Mesendoderm (in vitro differentiated cells): Measurements from ENCODE around the gene ABHD17C.

Experiments
- DNase-seq: peaks from one replicate; pipeline ENCODE4 v3.0.0; 2013
- H2AK5ac ChIP-seq: 2 replicates; pipeline ENCODE4 v1.6.1; 2013; ENCODE audit warnings: low read length, inconsistent platforms
- H2BK120ac ChIP-seq: 2 replicates; pipeline ENCODE4 v1.6.1; 2013; ENCODE audit warnings: low read depth, mild to moderate bottlenecking, low read length, moderate library complexity, mixed read lengths
- H2BK15ac ChIP-seq: replicated peaks from 2 replicates; pipeline ENCODE4 v1.6.1; 2013; ENCODE audit warnings: low read depth, mild to moderate bottlenecking, moderate library complexity
- H2BK5ac ChIP-seq: 2 replicates; pipeline ENCODE4 v1.6.1; 2013; ENCODE audit warnings: low read length, inconsistent platforms
- H3K18ac ChIP-seq: 2 replicates; pipeline ENCODE4 v1.6.1; 2013; ENCODE audit warnings: mild to moderate bottlenecking, low read length, mixed read lengths
- H3K23ac ChIP-seq: one replicate; pipeline ENCODE4 v1.6.1; 2013; ENCODE audit warnings: low read length
- H3K27ac ChIP-seq: 2 replicates; pipeline ENCODE4 v1.5.1; 2013; ENCODE audit warnings: low read depth, mild to moderate bottlenecking, inconsistent platforms, low read length, moderate library complexity
- H3K27me3 ChIP-seq: 2 replicates; pipeline ENCODE4 v1.6.1; 2013; ENCODE audit warnings: low read length, control low read depth, mild to moderate bottlenecking, inconsistent platforms; ENCODE audit not compliant: insufficient read depth, poor library complexity
- H3K36me3 ChIP-seq: 2 replicates; pipeline ENCODE4 v1.6.1; 2013; ENCODE audit warnings: low read length, inconsistent platforms; ENCODE audit not compliant: control insufficient read depth, insufficient read depth
- H3K4ac ChIP-seq: one replicate; pipeline ENCODE4 v1.6.1; 2013; ENCODE audit warnings: low read depth, mild to moderate bottlenecking, low read length, moderate library complexity
- H3K4me1 ChIP-seq: 2 replicates; pipeline ENCODE4 v1.6.1; 2013; ENCODE audit warnings: low read depth, low read length, inconsistent platforms; ENCODE audit not compliant: control insufficient read depth
- H3K4me2 ChIP-seq: 2 replicates; pipeline ENCODE4 v1.6.1; 2013; ENCODE audit warnings: low read length
- H3K4me3 ChIP-seq: 2 replicates; pipeline ENCODE4 v1.5.1; 2013; ENCODE audit warnings: mild to moderate bottlenecking, low read length
- H3K56ac ChIP-seq: one replicate; pipeline ENCODE4 v1.6.1; 2013; ENCODE audit warnings: low read length
- H3K79me1 ChIP-seq: 2 replicates; pipeline ENCODE4 v1.6.1; 2013; ENCODE audit warnings: low read length, inconsistent platforms
- H3K79me2 ChIP-seq: 2 replicates; pipeline ENCODE4 v1.6.1; 2013; ENCODE audit warnings: mild to moderate bottlenecking, low read length; ENCODE audit not compliant: control insufficient read depth, insufficient read depth
- H3K9ac ChIP-seq: 2 replicates; pipeline ENCODE4 v1.6.1; 2013; ENCODE audit warnings: low read length, inconsistent platforms
- H4K5ac ChIP-seq: one replicate; pipeline ENCODE4 v1.6.1; 2013; ENCODE audit warnings: low read length
- H4K8ac ChIP-seq: one replicate; pipeline ENCODE4 v1.6.1; 2013; ENCODE audit warnings: low read depth, mild to moderate bottlenecking, control low read depth, low read length, moderate library complexity
- WGBS: extraction: QIAGEN DNeasy Blood & Tissue Kit; methylation state at CpG from one replicate; pipeline ENCODE4 v1.1.7; 2013; ENCODE audit warnings: low lambda C conversion rate, missing lambda C conversion rate; ENCODE audit not compliant: insufficient coverage; ENCODE audit errors: extremely low coverage; 5-methylcytosine and 5-hydroxymethylcytosine counted together

Gene ABHD17C

GRCh38 chr15:80774486-80774885 is 79.4 kb downstream of the ABHD17C start:
- H3K9ac ChIP-seq, result no peak overlapping the region
- no peak overlapping the region for H3K56ac ChIP-seq
- H2BK120ac ChIP-seq, result no peak overlapping the region
- no peak overlapping the region for H3K4me2 ChIP-seq
- H3K79me2 ChIP-seq, result no peaks in the 10 kb centered on the region
- peaks cover 2% of the 10 kb centered on the region for H3K27me3 ChIP-seq
- H3K27ac ChIP-seq, result no peak overlapping the region
- no peaks in the 10 kb centered on the region for H3K4me1 ChIP-seq
- H3K18ac ChIP-seq, result no peak overlapping the region
- no peaks in the 10 kb centered on the region for H3K36me3 ChIP-seq
- DNase-seq, result no peak
- no peak overlapping the region for H2BK15ac ChIP-seq
- no peak overlapping the region for H3K4me3 ChIP-seq
- no peak overlapping the region for H3K4ac ChIP-seq
- WGBS, result no CpG with 5 or more reads among the region's 1 CpG
- H4K5ac ChIP-seq, result no peak overlapping the region
- H4K8ac ChIP-seq, result no peak overlapping the region
- no peak overlapping the region for H2AK5ac ChIP-seq
- no peak overlapping the region for H3K23ac ChIP-seq
- H2BK5ac ChIP-seq, result no peak overlapping the region
- H3K79me1 ChIP-seq, result no peaks in the 10 kb centered on the region

DNA sequence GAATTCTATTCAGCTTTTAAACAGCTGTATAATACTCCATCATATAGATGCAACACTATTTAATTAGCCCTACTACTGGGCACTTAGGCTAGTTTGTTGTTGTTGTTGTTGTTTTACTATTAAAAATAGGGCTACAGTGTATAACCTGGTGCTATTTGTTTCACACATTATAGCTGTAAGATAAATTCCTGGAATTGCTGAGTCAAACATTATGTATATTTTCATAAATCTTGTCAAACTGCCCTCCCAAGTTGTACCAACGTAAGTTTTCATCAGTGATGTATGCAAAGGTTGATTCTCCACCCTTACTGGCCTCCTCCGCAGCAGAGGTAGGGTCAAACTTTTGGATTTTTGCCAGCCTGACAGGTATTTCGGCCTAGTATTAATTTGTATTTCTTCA is 80.2 kb downstream of the ABHD17C start:
- no peak overlapping the region for H2AK5ac ChIP-seq
- no peaks in the 10 kb centered on the region for H3K36me3 ChIP-seq
- H4K5ac ChIP-seq, result no peak overlapping the region
- no peak overlapping the region for H3K27ac ChIP-seq
- no peaks in the 10 kb centered on the region for H3K79me1 ChIP-seq
- DNase-seq, result no peak
- WGBS, result no CpG with 5 or more reads among the region's 3 CpGs
- no peak overlapping the region for H3K4ac ChIP-seq
- no peak overlapping the region for H2BK15ac ChIP-seq
- no peak overlapping the region for H3K4me3 ChIP-seq
- H2BK5ac ChIP-seq, result no peak overlapping the region
- no peaks in the 10 kb centered on the region for H3K4me1 ChIP-seq
- H3K4me2 ChIP-seq, result no peak overlapping the region
- no peaks in the 10 kb centered on the region for H3K79me2 ChIP-seq
- H2BK120ac ChIP-seq, result no peak overlapping the region
- no peak overlapping the region for H3K9ac ChIP-seq
- H3K27me3 ChIP-seq, result peaks cover 5% of the 10 kb centered on the region
- no peak overlapping the region for H3K56ac ChIP-seq
- H3K23ac ChIP-seq, result no peak overlapping the region
- H4K8ac ChIP-seq, result no peak overlapping the region
- no peak overlapping the region for H3K18ac ChIP-seq

GRCh38 chr15:80776420-80777045 is 81.4 kb downstream of the ABHD17C start:
- no CpG with 5 or more reads among the region's 5 CpGs for WGBS
- Histone ChIP-seq H3K79me2 (no peaks in the 10 kb centered on the region), H3K23ac (no peak overlapping the region), H3K27me3 (peaks cover 5% of the 10 kb centered on the region), H3K79me1 (no peaks in the 10 kb centered on the region), H2AK5ac (no peak overlapping the region), H4K5ac (no peak overlapping the region), H3K4me2 (no peak overlapping the region), H3K9ac (no peak overlapping the region), H3K36me3 (no peaks in the 10 kb centered on the region), H3K4ac (no peak overlapping the region), H3K4me3 (no peak overlapping the region), H3K27ac (no peak overlapping the region), H2BK5ac (no peak overlapping the region), H4K8ac (no peak overlapping the region), H3K18ac (no peak overlapping the region), H2BK120ac (no peak overlapping the region), H3K56ac (no peak overlapping the region), H2BK15ac (no peak overlapping the region), H3K4me1 (no peaks in the 10 kb centered on the region)
- peak; percentile 72 for DNase-seq

DNA sequence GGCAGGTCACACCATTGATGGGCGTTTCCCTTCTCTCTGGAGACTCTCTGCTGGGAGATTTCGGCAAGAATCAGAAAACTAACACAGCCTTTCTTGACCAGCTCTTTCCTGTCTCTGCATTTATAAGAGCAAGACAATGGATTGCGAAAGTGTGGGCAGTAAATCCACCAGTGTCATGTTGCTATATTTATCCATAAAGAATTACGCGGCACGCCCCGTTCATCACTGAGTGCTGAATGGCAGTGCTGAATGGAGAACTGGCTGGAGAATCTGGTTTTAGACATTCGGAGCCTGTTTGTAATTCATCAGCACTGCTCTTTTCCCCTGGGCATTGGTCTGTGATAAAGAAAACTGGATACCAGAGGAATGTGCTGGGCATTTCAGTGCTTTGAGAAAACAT is 82.0 kb downstream of the ABHD17C start:
- Histone ChIP-seq H2AK5ac (no peak overlapping the region), H3K56ac (no peak overlapping the region), H4K8ac (no peak overlapping the region), H4K5ac (no peak overlapping the region), H3K9ac (no peak overlapping the region), H3K36me3 (no peaks in the 10 kb centered on the region), H2BK120ac (no peak overlapping the region), H3K18ac (no peak overlapping the region), H3K4me2 (no peak overlapping the region), H3K27me3 (peaks cover 5% of the 10 kb centered on the region), H2BK15ac (no peak overlapping the region), H2BK5ac (no peak overlapping the region), H3K23ac (no peak overlapping the region), H3K4me3 (no peak overlapping the region), H3K4ac (no peak overlapping the region), H3K79me1 (no peaks in the 10 kb centered on the region), H3K27ac (no peak overlapping the region), H3K4me1 (no peaks in the 10 kb centered on the region), H3K79me2 (no peaks in the 10 kb centered on the region)
- DNase-seq, result no peak
- WGBS, result no CpG with 5 or more reads among the region's 8 CpGs

DNA sequence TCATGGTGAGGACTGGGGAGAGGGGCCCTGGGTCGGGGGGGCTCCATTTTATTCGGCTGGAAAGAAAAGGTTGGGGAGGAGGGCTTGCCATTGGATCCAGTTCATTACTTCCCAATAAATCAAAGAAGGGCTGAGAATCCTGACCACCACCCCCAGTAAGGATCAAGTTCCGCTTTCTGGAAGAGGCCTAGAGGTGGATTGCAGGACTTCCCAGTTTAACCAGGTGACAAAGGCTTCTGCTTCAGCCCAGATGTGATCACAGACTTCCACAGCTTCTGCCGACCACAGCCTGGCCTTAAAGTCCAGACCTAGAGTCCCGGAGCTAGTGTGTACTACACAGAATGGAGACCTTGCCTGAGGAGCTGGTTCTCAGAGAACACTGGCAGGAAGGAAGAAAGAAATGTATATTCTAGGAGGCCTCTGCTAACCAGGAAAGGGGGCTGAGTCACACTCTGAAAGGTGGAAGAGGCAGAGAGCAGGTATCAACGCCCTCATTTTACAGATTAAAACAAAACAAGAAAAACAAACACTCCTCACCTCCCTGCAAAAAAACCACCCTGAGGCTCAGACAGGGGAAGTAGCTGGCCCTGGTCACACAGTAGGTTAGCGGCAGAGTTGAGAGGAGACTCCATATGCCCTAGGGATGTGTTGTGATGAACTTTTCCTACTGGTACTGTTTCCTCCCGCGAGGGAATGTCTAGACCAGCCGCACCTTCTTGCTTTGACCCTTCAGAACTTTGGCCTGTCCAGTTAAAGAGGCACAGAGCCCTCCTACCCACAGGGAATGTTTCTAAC is 82.9 kb downstream of the ABHD17C start:
- Histone ChIP-seq H3K27me3 (peaks cover 5% of the 10 kb centered on the region), H2BK120ac (no peak overlapping the region), H3K36me3 (no peaks in the 10 kb centered on the region), H3K27ac (no peak overlapping the region), H3K79me2 (no peaks in the 10 kb centered on the region), H3K23ac (no peak overlapping the region), H3K4ac (no peak overlapping the region), H3K4me2 (no peak overlapping the region), H4K5ac (no peak overlapping the region), H3K56ac (no peak overlapping the region), H3K9ac (no peak overlapping the region), H2AK5ac (no peak overlapping the region), H3K18ac (no peak overlapping the region), H3K4me3 (no peak overlapping the region), H3K79me1 (no peaks in the 10 kb centered on the region), H4K8ac (no peak overlapping the region), H2BK15ac (no peak overlapping the region), H3K4me1 (no peaks in the 10 kb centered on the region), H2BK5ac (no peak overlapping the region)
- no CpG with 5 or more reads among the region's 10 CpGs for whole genome bisulfite sequencing
- no peak for DNase-seq
